Measurements from ENCODE around the gene MAEA.
A peak's percentile ranks its signal among the peaks of the same experiment; 100 is the strongest.

The MAEA gene

DNA sequence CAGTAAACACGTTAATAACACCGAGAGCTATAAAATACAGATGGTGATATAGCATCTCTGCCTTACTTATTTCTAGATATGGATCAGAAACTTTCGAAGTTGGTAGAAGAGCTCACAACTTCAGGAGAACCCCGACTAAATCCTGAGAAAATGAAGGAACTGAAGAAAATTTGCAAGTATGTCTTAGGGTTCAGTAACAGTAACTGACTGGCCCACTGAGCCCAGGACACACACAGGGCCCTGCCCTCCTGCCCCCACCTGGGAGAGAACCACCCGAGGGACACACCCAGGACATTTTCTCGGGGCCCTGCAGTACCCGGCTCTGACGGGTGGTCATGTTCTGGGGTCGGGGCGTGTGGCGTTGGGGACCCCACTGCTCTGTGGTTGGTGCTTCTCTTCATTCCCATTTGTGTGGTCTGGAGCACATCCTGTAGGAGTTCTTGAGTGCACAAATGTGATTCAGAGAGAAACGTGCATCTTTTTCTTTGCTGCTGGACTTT is 58.4 kb downstream of the MAEA start:
- Histone ChIP-seq H3K27me3 (ENCODE audit: control insufficient read depth, insufficient read depth, low read length) (no peaks in the 10 kb centered on the region), H2AFZ (no peak overlapping the region), H3K27ac (peak overlapping the region; percentile 85), H3K4me3 (ENCODE audit: low read depth, low read length) (peak overlapping the region; percentile 77), H3K4me1 (no peaks in the 10 kb centered on the region), H3K4me2 (ENCODE audit: low read length) (peak overlapping the region; percentile 93), H3K79me2 (no peaks in the 10 kb centered on the region), H3K9me3 (ENCODE audit: control insufficient read depth, low read length) (no peaks in the 10 kb centered on the region), H3K36me3 (ENCODE audit: control insufficient read depth, insufficient read depth, low read length) (no peaks in the 10 kb centered on the region), H3K9ac (peak overlapping the region; percentile 28)
- TF ChIP-seq, protein P1, sequence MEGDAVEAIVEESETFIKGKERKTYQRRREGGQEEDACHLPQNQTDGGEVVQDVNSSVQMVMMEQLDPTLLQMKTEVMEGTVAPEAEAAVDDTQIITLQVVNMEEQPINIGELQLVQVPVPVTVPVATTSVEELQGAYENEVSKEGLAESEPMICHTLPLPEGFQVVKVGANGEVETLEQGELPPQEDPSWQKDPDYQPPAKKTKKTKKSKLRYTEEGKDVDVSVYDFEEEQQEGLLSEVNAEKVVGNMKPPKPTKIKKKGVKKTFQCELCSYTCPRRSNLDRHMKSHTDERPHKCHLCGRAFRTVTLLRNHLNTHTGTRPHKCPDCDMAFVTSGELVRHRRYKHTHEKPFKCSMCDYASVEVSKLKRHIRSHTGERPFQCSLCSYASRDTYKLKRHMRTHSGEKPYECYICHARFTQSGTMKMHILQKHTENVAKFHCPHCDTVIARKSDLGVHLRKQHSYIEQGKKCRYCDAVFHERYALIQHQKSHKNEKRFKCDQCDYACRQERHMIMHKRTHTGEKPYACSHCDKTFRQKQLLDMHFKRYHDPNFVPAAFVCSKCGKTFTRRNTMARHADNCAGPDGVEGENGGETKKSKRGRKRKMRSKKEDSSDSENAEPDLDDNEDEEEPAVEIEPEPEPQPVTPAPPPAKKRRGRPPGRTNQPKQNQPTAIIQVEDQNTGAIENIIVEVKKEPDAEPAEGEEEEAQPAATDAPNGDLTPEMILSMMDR (IDR thresholded peaks at IDR 0.05): no peak

DNA sequence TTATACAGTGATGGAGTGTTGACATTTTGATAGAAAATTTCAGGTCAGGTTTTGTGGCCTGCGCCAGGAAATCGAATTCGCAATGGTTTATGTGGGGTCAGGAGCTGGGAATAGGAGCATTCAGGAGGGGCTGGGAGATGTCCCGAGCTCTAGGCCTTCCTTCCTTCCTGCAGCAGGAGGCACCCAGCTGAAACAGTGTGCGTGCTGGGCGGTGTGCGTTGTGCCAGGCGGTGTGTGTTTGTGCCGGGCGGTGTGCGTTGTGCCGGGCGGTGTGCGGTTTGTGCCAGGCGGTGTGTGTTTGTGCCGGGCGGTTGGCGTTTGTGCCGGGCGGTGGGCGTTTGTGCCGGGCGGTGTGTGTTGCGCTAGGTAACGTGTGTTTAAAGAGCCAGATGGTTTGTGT is 59.1 kb downstream of the MAEA start:
- Histone ChIP-seq H3K4me1 (no peaks in the 10 kb centered on the region), H3K36me3 (ENCODE audit: control insufficient read depth, insufficient read depth, low read length) (no peaks in the 10 kb centered on the region), H3K79me2 (no peaks in the 10 kb centered on the region), H3K27ac (no peak overlapping the region), H3K9ac (no peak overlapping the region), H3K27me3 (ENCODE audit: control insufficient read depth, insufficient read depth, low read length) (no peaks in the 10 kb centered on the region), H3K4me2 (ENCODE audit: low read length) (no peak overlapping the region), H3K4me3 (ENCODE audit: low read depth, low read length) (no peak overlapping the region), H3K9me3 (ENCODE audit: control insufficient read depth, low read length) (no peaks in the 10 kb centered on the region), H2AFZ (no peak overlapping the region)
- TF ChIP-seq, protein P1 (IDR thresholded peaks at IDR 0.05): no peak

DNA sequence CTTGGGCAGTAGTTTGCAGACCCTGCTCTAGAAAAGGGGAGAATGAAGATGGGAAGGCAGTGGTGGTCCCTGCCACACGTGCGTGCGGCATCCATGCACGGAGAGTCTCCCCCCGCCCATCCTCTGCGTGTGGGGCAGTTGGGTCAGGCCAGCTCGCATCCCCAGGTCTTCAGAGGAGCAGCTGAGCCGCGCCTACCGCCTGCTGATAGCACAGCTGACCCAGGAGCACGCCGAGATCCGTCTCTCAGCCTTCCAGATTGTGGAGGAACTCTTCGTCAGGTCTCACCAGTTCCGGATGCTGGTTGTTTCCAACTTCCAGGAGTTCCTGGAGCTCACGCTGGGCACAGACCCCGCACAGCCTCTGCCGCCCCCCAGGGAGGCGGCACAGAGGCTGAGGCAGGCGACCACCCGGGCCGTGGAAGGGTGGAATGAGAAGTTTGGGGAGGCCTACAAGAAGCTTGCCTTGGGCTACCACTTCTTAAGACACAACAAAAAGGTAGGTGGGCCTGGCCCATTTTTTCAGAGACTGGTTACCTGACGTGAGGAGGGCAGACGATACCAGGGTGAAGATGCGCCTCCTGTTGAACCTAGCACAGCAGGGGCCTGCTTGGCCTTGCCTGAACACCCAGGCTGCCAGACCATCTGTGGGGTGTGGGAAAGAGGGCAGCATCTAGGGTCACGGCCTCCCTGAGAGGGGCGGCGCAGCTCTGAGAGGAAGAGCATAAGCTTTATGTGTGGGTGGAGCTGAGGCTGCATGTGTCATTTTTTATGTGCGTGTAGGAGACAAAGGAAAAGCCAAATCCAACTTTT is 59.9 kb downstream of the MAEA start:
- no peak overlapping the region for H3K9ac ChIP-seq
- no peak overlapping the region for H3K4me2 ChIP-seq (ENCODE audit: low read length)
- H3K4me1 ChIP-seq: no peaks in the 10 kb centered on the region
- no peak overlapping the region for H3K27ac ChIP-seq
- H2AFZ ChIP-seq: no peak overlapping the region
- no peaks in the 10 kb centered on the region for H3K79me2 ChIP-seq
- no peak overlapping the region for H3K4me3 ChIP-seq (ENCODE audit: low read depth, low read length)
- TF ChIP-seq, protein P1 (IDR thresholded peaks at IDR 0.05): no peak
- H3K27me3 ChIP-seq (ENCODE audit: control insufficient read depth, insufficient read depth, low read length): no peaks in the 10 kb centered on the region
- H3K9me3 ChIP-seq (ENCODE audit: control insufficient read depth, low read length): no peaks in the 10 kb centered on the region
- no peaks in the 10 kb centered on the region for H3K36me3 ChIP-seq (ENCODE audit: control insufficient read depth, insufficient read depth, low read length)

DNA sequence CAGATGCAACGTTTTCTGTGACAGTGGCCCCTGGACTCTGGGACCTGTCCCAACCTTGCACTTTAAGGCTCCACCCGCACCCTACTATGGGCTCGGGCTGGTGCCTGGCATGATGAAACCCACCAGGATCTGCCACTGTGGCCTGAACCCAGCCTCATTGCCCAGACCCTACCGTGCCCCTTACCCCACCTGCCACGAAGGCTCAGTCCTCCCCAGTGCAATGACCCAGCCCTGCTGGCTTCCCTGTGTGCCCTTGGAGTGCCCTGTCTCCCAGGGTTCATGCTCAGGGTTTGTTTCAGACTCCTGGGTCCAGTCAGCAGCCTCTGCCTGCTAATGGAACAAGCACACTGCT is 60.5 kb downstream of the MAEA start:
- no peak overlapping the region for H3K9ac ChIP-seq
- TF ChIP-seq, protein P1 (IDR thresholded peaks at IDR 0.05): no peak

More for the DNA sequence above, 60.5 kb downstream of the MAEA start:
- H3K27me3 ChIP-seq (ENCODE audit: control insufficient read depth, insufficient read depth, low read length): no peaks in the 10 kb centered on the region
- no peak overlapping the region for H3K27ac ChIP-seq
- no peaks in the 10 kb centered on the region for H3K36me3 ChIP-seq (ENCODE audit: control insufficient read depth, insufficient read depth, low read length)
- no peak overlapping the region for H3K4me2 ChIP-seq (ENCODE audit: low read length)
- H3K4me3 ChIP-seq (ENCODE audit: low read depth, low read length): no peak overlapping the region
- H3K79me2 ChIP-seq: no peaks in the 10 kb centered on the region
- H3K9me3 ChIP-seq (ENCODE audit: control insufficient read depth, low read length): no peaks in the 10 kb centered on the region
- no peaks in the 10 kb centered on the region for H3K4me1 ChIP-seq
- H2AFZ ChIP-seq: no peak overlapping the region
